ENCODE data around the gene HES2. TPM values are rescaled to one million over a fixed set of nuclear protein-coding genes. Genes with fewer than 3 reads are reported as not detected.

HES2 gene
- total and polyA plus RNA-seq, 4 donors = 0.26 to 5.0 (median 2.7) TPM

DNA sequence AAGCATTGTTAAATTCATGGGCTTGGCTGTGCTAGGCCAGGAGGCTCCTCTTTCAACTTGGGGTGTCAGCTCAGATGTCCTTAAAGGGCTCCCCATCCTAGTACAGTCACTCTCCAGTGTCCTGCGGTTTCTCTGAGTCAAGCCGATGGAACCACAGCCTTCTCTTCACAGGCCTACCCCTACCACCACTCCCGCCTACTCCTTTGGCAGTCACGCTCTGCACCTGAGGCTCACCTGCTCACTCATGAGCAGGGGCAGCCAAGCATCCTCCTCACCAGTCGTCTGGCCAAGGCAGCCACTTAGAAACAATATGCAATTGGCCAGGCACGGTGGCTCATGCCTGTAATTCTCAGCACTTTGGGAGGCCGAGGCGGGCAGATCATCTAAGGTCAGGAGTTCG, 29.7 kb downstream of the HES2 start:
- Histone ChIP-seq H3K9ac (ENCODE audit: insufficient read depth in 1 of 2, low read length in 2 of 2) (no peak overlapping the region), H3K4me3 (no peak overlapping the region), H3K27me3 (ENCODE audit: control insufficient read depth in 3 of 3, insufficient read depth in 3 of 3, low read length in 2 of 3) (no peaks in the 10 kb centered on the region), H3K27ac (ENCODE audit: low read depth in 1 of 2, low read length in 1 of 2) (no peak overlapping the region), H3K4me1 (ENCODE audit: control insufficient read depth in 5 of 5, insufficient read depth in 5 of 5, low read length in 5 of 5) (peaks cover 0 to 20% (median 8%) of the 10 kb centered on the region in 5 donors), H3K36me3 (ENCODE audit: control insufficient read depth in 4 of 4, insufficient read depth in 4 of 4, low read length in 4 of 4) (no peaks in the 10 kb centered on the region), H3K9me3 (ENCODE audit: control insufficient read depth in 4 of 4, insufficient read depth in 3 of 4, low read length in 3 of 4) (no peaks in the 10 kb centered on the region)
- no peak for ATAC-seq (ENCODE audit: insufficient read depth, low FRiP score)
- WGBS, 2 donors = 90 to 94% methylated on average over 9 of the region's 9 CpGs
- DNase-seq = no peak
- TF ChIP-seq, protein P1, sequence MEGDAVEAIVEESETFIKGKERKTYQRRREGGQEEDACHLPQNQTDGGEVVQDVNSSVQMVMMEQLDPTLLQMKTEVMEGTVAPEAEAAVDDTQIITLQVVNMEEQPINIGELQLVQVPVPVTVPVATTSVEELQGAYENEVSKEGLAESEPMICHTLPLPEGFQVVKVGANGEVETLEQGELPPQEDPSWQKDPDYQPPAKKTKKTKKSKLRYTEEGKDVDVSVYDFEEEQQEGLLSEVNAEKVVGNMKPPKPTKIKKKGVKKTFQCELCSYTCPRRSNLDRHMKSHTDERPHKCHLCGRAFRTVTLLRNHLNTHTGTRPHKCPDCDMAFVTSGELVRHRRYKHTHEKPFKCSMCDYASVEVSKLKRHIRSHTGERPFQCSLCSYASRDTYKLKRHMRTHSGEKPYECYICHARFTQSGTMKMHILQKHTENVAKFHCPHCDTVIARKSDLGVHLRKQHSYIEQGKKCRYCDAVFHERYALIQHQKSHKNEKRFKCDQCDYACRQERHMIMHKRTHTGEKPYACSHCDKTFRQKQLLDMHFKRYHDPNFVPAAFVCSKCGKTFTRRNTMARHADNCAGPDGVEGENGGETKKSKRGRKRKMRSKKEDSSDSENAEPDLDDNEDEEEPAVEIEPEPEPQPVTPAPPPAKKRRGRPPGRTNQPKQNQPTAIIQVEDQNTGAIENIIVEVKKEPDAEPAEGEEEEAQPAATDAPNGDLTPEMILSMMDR (IDR thresholded peaks at IDR 0.05; ENCODE audit: control extremely low read depth, extremely low read depth) = no peak

- DNase-seq (no peak), ATAC-seq (ENCODE audit: insufficient read depth, low FRiP score) (no peak)
- no peak overlapping the region for H3K4me3 ChIP-seq
- WGBS, 2 donors = 78 to 86% methylated on average over 10 of the region's 10 CpGs
- peaks cover 0 to 8% (median under 1%) of the 10 kb centered on the region in 5 donors for H3K4me1 ChIP-seq (ENCODE audit: control insufficient read depth in 5 of 5, insufficient read depth in 5 of 5, low read length in 5 of 5)
- H3K9ac ChIP-seq (ENCODE audit: insufficient read depth in 1 of 2, low read length in 2 of 2) = no peak overlapping the region
- no peaks in the 10 kb centered on the region for H3K27me3 ChIP-seq (ENCODE audit: control insufficient read depth in 3 of 3, insufficient read depth in 3 of 3, low read length in 2 of 3)
- no peaks in the 10 kb centered on the region for H3K36me3 ChIP-seq (ENCODE audit: control insufficient read depth in 4 of 4, insufficient read depth in 4 of 4, low read length in 4 of 4)
- no peaks in the 10 kb centered on the region for H3K9me3 ChIP-seq (ENCODE audit: control insufficient read depth in 4 of 4, insufficient read depth in 3 of 4, low read length in 3 of 4)
- H3K27ac ChIP-seq (ENCODE audit: low read depth in 1 of 2, low read length in 1 of 2) = no peak overlapping the region
- TF ChIP-seq, protein P1 (IDR thresholded peaks at IDR 0.05; ENCODE audit: control extremely low read depth, extremely low read depth) = no peak
Measured at GRCh38 chr1:6386371-6386949, 33.3 kb downstream of the HES2 start.

- Histone ChIP-seq H3K9me3 (ENCODE audit: control insufficient read depth in 4 of 4, insufficient read depth in 3 of 4, low read length in 3 of 4) (no peaks in the 10 kb centered on the region), H3K36me3 (ENCODE audit: control insufficient read depth in 4 of 4, insufficient read depth in 4 of 4, low read length in 4 of 4) (no peaks in the 10 kb centered on the region), H3K9ac (ENCODE audit: insufficient read depth in 1 of 2, low read length in 2 of 2) (no peak overlapping the region), H3K27ac (ENCODE audit: low read depth in 1 of 2, low read length in 1 of 2) (no peak overlapping the region), H3K4me1 (ENCODE audit: control insufficient read depth in 5 of 5, insufficient read depth in 5 of 5, low read length in 5 of 5) (peaks cover 0 to 8% (median 0%) of the 10 kb centered on the region in 5 donors), H3K27me3 (ENCODE audit: control insufficient read depth in 3 of 3, insufficient read depth in 3 of 3, low read length in 2 of 3) (no peaks in the 10 kb centered on the region), H3K4me3 (no peak overlapping the region)
- DNase-seq (peak; percentile 24 to 54 (median 39)), ATAC-seq (ENCODE audit: insufficient read depth, low FRiP score) (peak; percentile 37)
- TF ChIP-seq, protein P1 (IDR thresholded peaks at IDR 0.05; ENCODE audit: control extremely low read depth, extremely low read depth) = no peak
- 63 to 79% methylated on average over 22 of the region's 22 CpGs for WGBS, 2 donors
Measured at GRCh38 chr1:6385488-6386191, 34.1 kb downstream of the HES2 start.

All from lung (tissue), 12 donors.